Brain microvascular endothelial cell (primary cell): Measurements from ENCODE around the gene HTR2A.

Source experiments
- DNase-seq: peaks from one replicate; pipeline ENCODE4 v3.0.0-alpha.2; 2020
- H3K27ac ChIP-seq: fragments of 250-450 bp; sonication (Bioruptor Pico); 2 replicates; pipeline ENCODE4 v1.5.1; 2020; ENCODE audit warnings: mild to moderate bottlenecking, moderate library complexity
- H3K27me3 ChIP-seq: fragments of 250-450 bp; sonication (Bioruptor Pico); replicated peaks from 2 replicates; pipeline ENCODE4 v1.5.1; 2020; ENCODE audit warnings: mild to moderate bottlenecking
- H3K36me3 ChIP-seq: fragments of 250-450 bp; sonication (Bioruptor Pico); replicated peaks from 2 replicates; pipeline ENCODE4 v1.5.1; 2020; ENCODE audit warnings: mild to moderate bottlenecking
- H3K4me3 ChIP-seq: 2 replicates; pipeline ENCODE4 v1.5.1; 2011; ENCODE audit warnings: low read depth, mild to moderate bottlenecking, control low read depth, low read length, moderate library complexity
- CTCF ChIP-seq: IDR thresholded peaks from 2 replicates; pipeline ENCODE4 v1.5.1; 2011; ENCODE audit warnings: low read depth, mild to moderate bottlenecking, moderate library complexity, low read length, control low read depth, inconsistent platforms; ENCODE audit errors: missing control alignments
- in situ Hi-C: cut with HindIII; loops from 2 replicates; pipeline ENCODE4 v1.10.0; 2017; ENCODE audit warnings: low sequenced_read_pairs, low pct_ligation_motif_present

HTR2A gene

GRCh38 chr13:46795321-46795720, 101.5 kb downstream of the HTR2A start:
- Histone ChIP-seq H3K27me3 (no peaks in the 10 kb centered on the region), H3K4me3 (no peak overlapping the region), H3K27ac (no peak overlapping the region), H3K36me3 (peaks cover 5% of the 10 kb centered on the region)
- in situ Hi-C loops, result no loop called here
- TF ChIP-seq CTCF, result peak; percentile 7
- no peak for DNase-seq

- no peak for DNase-seq
- Histone ChIP-seq H3K36me3 (peaks cover 32% of the 10 kb centered on the region), H3K27me3 (no peaks in the 10 kb centered on the region), H3K27ac (no peak overlapping the region), H3K4me3 (no peak overlapping the region)
- in situ Hi-C loops, result no loop called here
- no peak for TF ChIP-seq CTCF
Observed at GRCh38 chr13:46783504-46783903, 113.3 kb downstream of the HTR2A start.

- Histone ChIP-seq H3K36me3 (peaks cover 32% of the 10 kb centered on the region), H3K27ac (no peak overlapping the region), H3K27me3 (no peaks in the 10 kb centered on the region), H3K4me3 (no peak overlapping the region)
- in situ Hi-C loops, result no loop called here
- TF ChIP-seq CTCF, result no peak
- DNase-seq, result no peak
Observed at GRCh38 chr13:46782691-46783090, 114.2 kb downstream of the HTR2A start.

- H3K36me3 ChIP-seq, result peaks cover 35% of the 10 kb centered on the region
- in situ Hi-C loops, result no loop called here
- H3K4me3 ChIP-seq, result no peak overlapping the region
- no peak for TF ChIP-seq CTCF
- H3K27ac ChIP-seq, result no peak overlapping the region
- H3K27me3 ChIP-seq, result no peaks in the 10 kb centered on the region
- no peak for DNase-seq
Observed at GRCh38 chr13:46782066-46782465, 114.8 kb downstream of the HTR2A start.
